Rectal smooth muscle tissue (tissue), 1 donor: Measurements from ENCODE around the gene PSMC3IP.
A peak's percentile ranks its signal among the peaks of the same experiment; 100 is the strongest.

Source experiments
- H3K27ac ChIP-seq: one replicate; pipeline ENCODE4 v1.7.0; 2013; ENCODE audit warnings: low read depth, low read length, inconsistent platforms
- H3K27me3 ChIP-seq: one replicate; pipeline ENCODE4 v1.7.0; 2013; ENCODE audit warnings: low read length; ENCODE audit not compliant: control insufficient read depth, insufficient read depth
- H3K36me3 ChIP-seq: one replicate; pipeline ENCODE4 v1.7.0; 2013; ENCODE audit warnings: low read length; ENCODE audit not compliant: control insufficient read depth, insufficient read depth
- H3K4me1 ChIP-seq: one replicate; pipeline ENCODE4 v1.7.0; 2013; ENCODE audit warnings: low read length; ENCODE audit not compliant: control insufficient read depth, insufficient read depth
- H3K4me3 ChIP-seq: one replicate; pipeline ENCODE4 v1.7.0; 2013; ENCODE audit warnings: low read length
- H3K9ac ChIP-seq: one replicate; pipeline ENCODE4 v1.7.0; 2013; ENCODE audit warnings: low read length

Gene PSMC3IP

GRCh38 chr17:42537826-42538451, 39.6 kb downstream of the PSMC3IP start:
- H3K27ac ChIP-seq = no peak overlapping the region
- H3K9ac ChIP-seq = no peak overlapping the region
- peaks cover 8% of the 10 kb centered on the region for H3K36me3 ChIP-seq
- H3K4me1 ChIP-seq = peaks cover 12% of the 10 kb centered on the region
- no peak overlapping the region for H3K4me3 ChIP-seq
- H3K27me3 ChIP-seq = no peaks in the 10 kb centered on the region

DNA sequence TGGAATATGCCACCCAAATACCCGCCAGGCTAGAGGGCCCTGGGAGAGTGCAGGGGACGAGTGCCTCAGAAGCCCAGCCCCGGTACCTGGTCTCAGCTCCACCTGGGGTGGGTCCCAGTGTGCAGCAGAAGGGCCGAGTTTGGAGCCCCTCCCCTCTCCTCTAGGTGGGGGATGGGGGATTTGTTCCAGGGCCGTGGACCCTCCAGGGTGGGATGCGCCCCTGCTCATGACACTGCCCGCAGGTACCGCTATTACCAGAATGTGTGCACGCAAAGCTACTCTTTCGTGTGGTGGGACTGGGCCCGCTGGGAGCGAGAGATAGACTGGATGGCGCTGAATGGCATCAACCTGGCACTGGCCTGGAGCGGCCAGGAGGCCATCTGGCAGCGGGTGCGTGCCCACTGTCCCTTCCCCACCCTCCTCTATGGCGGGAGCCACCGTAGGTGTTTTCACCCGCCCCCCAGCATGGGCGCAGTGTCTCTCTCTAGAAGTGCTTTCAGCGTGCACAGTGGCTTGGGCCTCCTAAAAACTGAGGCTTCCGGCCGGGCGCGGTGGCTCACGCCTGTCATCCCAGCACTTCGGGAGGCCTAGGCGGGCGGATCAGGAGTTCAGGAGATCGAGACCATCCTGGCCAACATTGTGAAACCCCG, 40.2 kb downstream of the PSMC3IP start:
- H3K9ac ChIP-seq = peak overlapping the region; percentile 51
- peak overlapping the region; percentile 48 for H3K27ac ChIP-seq
- peak overlapping the region; percentile 83 for H3K4me3 ChIP-seq
- no peaks in the 10 kb centered on the region for H3K27me3 ChIP-seq
- H3K4me1 ChIP-seq = peaks cover 12% of the 10 kb centered on the region
- peaks cover 8% of the 10 kb centered on the region for H3K36me3 ChIP-seq

DNA sequence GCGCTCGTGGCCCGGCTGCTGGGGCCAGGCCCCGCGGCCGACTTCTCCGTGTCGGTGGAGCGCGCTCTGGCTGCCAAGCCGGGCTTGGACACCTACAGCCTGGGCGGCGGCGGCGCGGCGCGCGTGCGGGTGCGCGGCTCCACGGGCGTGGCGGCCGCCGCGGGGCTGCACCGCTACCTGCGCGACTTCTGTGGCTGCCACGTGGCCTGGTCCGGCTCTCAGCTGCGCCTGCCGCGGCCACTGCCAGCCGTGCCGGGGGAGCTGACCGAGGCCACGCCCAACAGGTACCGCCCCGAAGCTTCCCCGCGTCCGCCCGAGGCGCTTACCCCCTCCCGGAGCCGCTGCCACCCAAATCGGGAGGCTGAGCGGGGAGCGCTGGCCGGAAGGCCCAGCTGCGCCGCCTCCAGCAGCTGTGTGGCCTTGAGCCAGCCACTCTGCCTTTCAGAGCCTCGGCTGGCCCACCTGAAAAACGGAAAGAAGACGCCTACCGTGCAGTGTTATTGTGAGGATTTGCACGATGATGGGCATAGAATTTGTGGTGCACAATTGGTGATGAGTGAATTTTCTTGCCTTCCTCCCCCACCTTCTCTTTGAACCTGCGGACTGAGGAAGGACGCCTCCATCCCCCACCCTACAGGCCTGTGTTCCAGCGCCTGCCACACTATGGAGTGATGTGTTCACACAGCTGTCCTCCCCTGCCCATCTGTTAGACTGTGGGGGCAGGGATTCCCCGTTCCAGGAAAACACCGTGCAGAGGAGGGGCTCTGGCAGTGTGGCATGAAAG, 41.0 kb downstream of the PSMC3IP start:
- peaks cover 8% of the 10 kb centered on the region for H3K36me3 ChIP-seq
- H3K9ac ChIP-seq = peak overlapping the region; percentile 51
- H3K4me1 ChIP-seq = peaks cover 14% of the 10 kb centered on the region
- H3K27ac ChIP-seq = peak overlapping the region; percentile 75
- no peaks in the 10 kb centered on the region for H3K27me3 ChIP-seq
- H3K4me3 ChIP-seq = peak overlapping the region; percentile 83

GRCh38 chr17:42536048-42536371, 41.5 kb downstream of the PSMC3IP start, which contains the start of gene NAGLU:
Gene NAGLU (plus strand): TSS chr17:42536241. CDS start chr17:42536273, 32 bp downstream.
- Histone ChIP-seq H3K27me3 (no peaks in the 10 kb centered on the region), H3K4me3 (peak within 1 kb of the TSS; percentile 83), H3K36me3 (peaks cover 8% of the 10 kb centered on the region), H3K27ac (peak within 1 kb of the TSS; percentile 75), H3K4me1 (peaks cover 17% of the 10 kb centered on the region), H3K9ac (peak within 1 kb of the TSS; percentile 51)

DNA sequence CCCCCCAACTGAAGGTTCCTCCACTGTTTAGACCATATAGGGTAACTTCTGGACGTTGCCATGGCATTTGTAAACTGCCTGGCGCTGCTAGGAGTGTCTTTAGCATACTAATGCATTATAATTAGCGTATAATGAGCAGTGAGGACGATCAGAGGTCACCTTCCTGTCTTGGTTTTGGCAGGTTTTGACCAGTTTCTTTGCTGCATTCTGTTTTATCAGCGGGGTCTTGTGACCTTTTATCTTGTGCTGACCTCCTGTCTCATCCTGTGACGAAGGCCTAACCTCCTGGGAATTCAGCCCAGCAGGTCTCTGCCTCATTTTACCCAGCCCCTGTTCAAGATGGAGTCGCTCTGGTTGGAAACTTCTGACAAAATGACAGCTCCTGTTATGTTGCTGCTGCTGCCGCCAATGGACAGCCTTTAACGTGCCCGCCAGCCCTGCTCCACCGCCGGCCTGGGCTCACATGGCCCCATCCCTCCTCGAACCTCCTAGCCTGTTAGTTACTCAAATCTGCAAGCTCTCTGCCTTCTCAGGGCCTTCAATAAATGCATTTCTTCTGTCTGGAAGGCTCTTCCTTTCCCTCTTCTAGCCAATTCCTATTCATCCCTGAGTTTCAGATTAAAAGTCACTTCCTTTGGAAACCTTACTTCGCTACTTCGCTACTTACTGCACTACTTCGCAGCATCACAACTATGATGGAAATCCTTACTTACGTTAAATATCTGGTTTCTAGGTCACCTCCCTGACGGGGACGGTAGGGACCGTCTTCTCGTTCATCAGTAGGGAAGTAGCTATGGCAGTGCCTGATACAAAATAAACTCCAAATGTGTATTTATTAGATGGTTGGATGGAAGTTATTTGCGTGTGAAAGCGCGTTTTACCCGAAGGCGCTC, 42.1 kb downstream of the PSMC3IP start:
- Histone ChIP-seq H3K9ac (peak overlapping the region; percentile 2), H3K27ac (peak overlapping the region; percentile 75), H3K4me3 (peak overlapping the region; percentile 83), H3K36me3 (peaks cover 8% of the 10 kb centered on the region), H3K27me3 (no peaks in the 10 kb centered on the region), H3K4me1 (peaks cover 17% of the 10 kb centered on the region)

DNA sequence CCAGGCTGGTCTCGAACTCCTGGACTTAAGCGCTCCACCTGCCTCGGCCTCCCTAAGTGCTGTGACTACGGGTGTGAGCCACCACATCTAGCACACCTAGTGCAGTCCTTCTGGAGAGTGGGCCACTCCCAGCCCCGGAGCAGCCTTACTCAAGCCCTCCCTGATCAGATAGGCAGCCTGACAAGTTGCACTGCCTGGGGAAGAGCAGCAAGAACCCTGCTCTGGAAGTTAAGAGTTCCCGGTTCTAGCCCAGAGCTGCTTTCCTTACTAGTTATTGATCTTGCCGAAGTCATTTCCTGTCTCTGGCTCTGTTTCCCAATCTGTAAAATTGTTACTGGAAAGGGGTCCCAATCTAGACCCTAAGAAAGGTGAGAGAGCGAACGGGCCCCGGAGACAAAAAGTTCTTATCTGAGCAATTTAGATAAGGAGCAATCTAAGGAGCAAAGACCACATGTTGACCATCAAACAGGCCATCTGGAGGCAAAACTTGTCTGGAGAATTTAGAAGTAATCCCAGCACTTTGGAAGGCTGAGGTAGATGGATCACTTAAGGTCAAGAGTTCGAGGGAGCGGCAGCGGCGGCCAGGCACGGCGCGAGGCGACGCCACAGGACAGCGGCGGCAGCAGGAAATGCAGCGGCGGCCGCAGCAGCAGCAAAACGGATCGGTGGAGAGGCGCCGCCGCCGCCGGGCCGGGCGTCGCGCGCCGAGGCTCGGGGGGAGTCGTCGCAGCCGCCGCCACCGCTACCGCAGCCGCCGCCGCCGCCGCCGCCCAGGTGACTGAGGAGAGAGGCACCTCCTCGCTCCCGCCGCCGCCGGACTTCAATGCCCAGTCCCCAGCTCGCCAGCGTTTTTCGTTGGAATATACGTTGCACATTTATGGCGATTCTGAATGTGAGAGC, 45.8 kb downstream of the PSMC3IP start:
- H3K36me3 ChIP-seq = no peaks in the 10 kb centered on the region
- peak overlapping the region; percentile 65 for H3K27ac ChIP-seq
- H3K27me3 ChIP-seq = no peaks in the 10 kb centered on the region
- H3K4me1 ChIP-seq = peaks cover 15% of the 10 kb centered on the region
- H3K4me3 ChIP-seq = peak overlapping the region; percentile 55
- H3K9ac ChIP-seq = no peak overlapping the region

- H3K27ac ChIP-seq = no peak overlapping the region
- peaks cover 14% of the 10 kb centered on the region for H3K4me1 ChIP-seq
- no peaks in the 10 kb centered on the region for H3K27me3 ChIP-seq
- no peak overlapping the region for H3K4me3 ChIP-seq
- no peak overlapping the region for H3K9ac ChIP-seq
- no peaks in the 10 kb centered on the region for H3K36me3 ChIP-seq
These were observed 46.5 kb downstream of the PSMC3IP start for GRCh38 chr17:42530952-42531454.

GRCh38 chr17:42529061-42529460, 48.5 kb downstream of the PSMC3IP start:
- Histone ChIP-seq H3K4me3 (no peak overlapping the region), H3K4me1 (peaks cover 8% of the 10 kb centered on the region), H3K9ac (no peak overlapping the region), H3K27ac (no peak overlapping the region), H3K27me3 (no peaks in the 10 kb centered on the region), H3K36me3 (no peaks in the 10 kb centered on the region)

DNA sequence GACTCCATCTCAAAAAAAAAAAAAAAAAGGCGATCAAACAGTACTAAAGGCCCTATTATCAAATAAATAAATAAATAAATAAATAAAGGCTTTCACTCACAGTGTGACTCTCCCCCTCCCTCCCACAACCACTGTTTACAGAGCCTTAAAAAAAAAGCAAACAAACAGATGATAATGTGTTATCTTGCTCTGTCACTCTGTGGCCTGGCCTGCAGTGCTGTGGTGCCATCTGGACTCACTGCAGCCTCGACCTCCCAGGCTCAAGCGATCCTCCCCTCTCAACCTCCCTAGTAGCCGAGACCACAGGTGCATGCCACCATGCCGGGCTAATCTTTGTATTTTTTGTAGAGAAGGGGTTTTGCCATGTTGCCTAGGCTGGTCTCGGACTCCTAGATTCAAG, 49.6 kb downstream of the PSMC3IP start:
- no peak overlapping the region for H3K27ac ChIP-seq
- peaks cover 9% of the 10 kb centered on the region for H3K4me1 ChIP-seq
- H3K36me3 ChIP-seq = no peaks in the 10 kb centered on the region
- H3K4me3 ChIP-seq = no peak overlapping the region
- H3K9ac ChIP-seq = no peak overlapping the region
- no peaks in the 10 kb centered on the region for H3K27me3 ChIP-seq

DNA sequence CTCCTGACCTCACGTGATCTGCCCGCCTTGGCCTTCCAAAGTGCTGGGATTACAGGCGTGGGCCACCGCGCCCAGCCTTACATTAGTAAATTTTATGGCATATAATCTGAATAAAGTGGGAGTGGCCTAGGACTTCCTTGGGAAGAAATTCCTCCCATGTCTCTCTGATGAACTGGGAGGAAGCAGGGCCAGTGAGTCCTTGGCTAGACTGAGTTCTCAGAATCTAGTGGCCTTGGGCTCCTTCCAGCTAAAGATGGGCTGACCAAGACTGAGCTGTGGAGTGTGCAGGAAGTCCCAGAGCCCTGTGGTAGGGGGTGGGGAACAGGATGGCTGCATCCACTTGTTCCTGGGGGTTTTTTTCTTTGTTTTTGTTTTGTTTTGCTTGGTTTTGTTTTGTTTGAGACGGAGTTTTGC, 51.5 kb downstream of the PSMC3IP start:
- H3K36me3 ChIP-seq = peaks cover 9% of the 10 kb centered on the region
- H3K4me1 ChIP-seq = peaks cover 23% of the 10 kb centered on the region
- H3K4me3 ChIP-seq = no peak overlapping the region
- H3K9ac ChIP-seq = no peak overlapping the region
- H3K27ac ChIP-seq = no peak overlapping the region
- no peaks in the 10 kb centered on the region for H3K27me3 ChIP-seq

DNA sequence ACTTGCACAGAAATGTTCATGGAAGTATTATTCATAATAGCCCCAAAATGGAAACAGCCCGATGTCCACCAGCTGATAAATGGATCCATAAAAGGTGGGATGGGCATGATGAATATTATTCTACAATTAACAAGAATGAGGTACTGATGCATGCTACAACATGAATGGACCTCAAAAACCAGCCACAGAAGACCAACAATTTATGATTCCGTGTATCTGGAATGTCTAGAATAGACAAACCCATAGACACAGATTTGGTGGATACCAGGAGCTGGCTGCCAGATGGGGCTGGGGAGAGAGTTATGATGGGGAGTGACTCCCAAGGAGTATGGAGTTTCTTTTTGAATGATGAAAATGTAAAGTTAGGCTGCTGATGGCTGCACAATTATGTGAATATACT, 52.3 kb downstream of the PSMC3IP start:
- H3K27me3 ChIP-seq = no peaks in the 10 kb centered on the region
- H3K4me1 ChIP-seq = peaks cover 31% of the 10 kb centered on the region
- H3K9ac ChIP-seq = no peak overlapping the region
- no peak overlapping the region for H3K27ac ChIP-seq
- H3K36me3 ChIP-seq = peaks cover 9% of the 10 kb centered on the region
- H3K4me3 ChIP-seq = no peak overlapping the region
